ENCODE data around the gene FLOT1. TPM values are rescaled to one million over a fixed set of nuclear protein-coding genes. Genes with fewer than 3 reads are reported as not detected.
"Not testable (repeated sequence)": the region's sequence is repeated elsewhere in the genome, so short reads cannot be mapped to it uniquely, and the experiment has no call there.

Gene FLOT1
- total RNA-seq, 2 donors from 2014 or later = 219 to 319 TPM

- DNase-seq (ENCODE audit: low spot score) (no peak), ATAC-seq (no peak)
- peak overlapping the region; percentile 91 to 98 for H3K27ac Mint-ChIP-seq
- peak overlapping the region; percentile 92 for H3K4me3 Mint-ChIP-seq
- H3K4me1 Mint-ChIP-seq (ENCODE audit: low read depth in 2 of 2) = peaks cover 58 to 63% of the 10 kb centered on the region in 2 donors
- no peaks in the 10 kb centered on the region for H3K27me3 Mint-ChIP-seq
- H3K9me3 Mint-ChIP-seq = no peaks in the 10 kb centered on the region
- peaks cover 57% of the 10 kb centered on the region for H3K36me3 Mint-ChIP-seq
Measured at GRCh38 chr6:30719356-30719755, 23.1 kb downstream of the FLOT1 start.

GRCh38 chr6:30717845-30718720 is 24.4 kb downstream of the FLOT1 start:
- H3K4me3 Mint-ChIP-seq = peak overlapping the region; percentile 92
- not testable (repeated sequence) for H3K9me3 Mint-ChIP-seq; H3K27me3 Mint-ChIP-seq; ATAC-seq; DNase-seq (ENCODE audit: low spot score)
- H3K27ac Mint-ChIP-seq = peak overlapping the region; percentile 98 to 100
- peaks cover 51 to 56% of the 10 kb centered on the region in 2 donors for H3K4me1 Mint-ChIP-seq (ENCODE audit: low read depth in 2 of 2)
- H3K36me3 Mint-ChIP-seq = peaks cover 51% of the 10 kb centered on the region

- Mint-ChIP-seq H3K36me3 (peaks cover 44% of the 10 kb centered on the region), H3K9me3 (no peaks in the 10 kb centered on the region), H3K4me3 (peak within 1 kb of the TSS; percentile 92), H3K27ac (peak within 1 kb of the TSS; percentile 98 to 100), H3K27me3 (no peaks in the 10 kb centered on the region), H3K4me1 (ENCODE audit: low read depth in 2 of 2) (peaks cover 52 to 56% of the 10 kb centered on the region in 2 donors)
- peak; percentile 88 to 90 for ATAC-seq
- peak; percentile 99 for DNase-seq (ENCODE audit: low spot score)
Measured at GRCh38 chr6:30717129-30717844, 25.2 kb downstream of the FLOT1 start, which contains the start of gene MDC1. TSS of gene MDC1 (minus strand) at chr6:30717281. CDS start at chr6:30715175, 2,106 bp downstream.

- Mint-ChIP-seq H3K4me3 (peak overlapping the region; percentile 92), H3K4me1 (ENCODE audit: low read depth in 2 of 2) (peaks cover 56 to 57% of the 10 kb centered on the region in 2 donors), H3K9me3 (no peaks in the 10 kb centered on the region), H3K36me3 (peaks cover 42% of the 10 kb centered on the region), H3K27me3 (no peaks in the 10 kb centered on the region), H3K27ac (peak overlapping the region; percentile 98 to 100)
- ATAC-seq = no peak
- no peak for DNase-seq (ENCODE audit: low spot score)
Measured at GRCh38 chr6:30716879-30717128, 25.7 kb downstream of the FLOT1 start.

- no peak for ATAC-seq
- peaks cover 30% of the 10 kb centered on the region for H3K36me3 Mint-ChIP-seq
- H3K27me3 Mint-ChIP-seq = no peaks in the 10 kb centered on the region
- H3K9me3 Mint-ChIP-seq = no peaks in the 10 kb centered on the region
- DNase-seq (ENCODE audit: low spot score) = no peak
- H3K4me3 Mint-ChIP-seq = no peak overlapping the region
- H3K4me1 Mint-ChIP-seq (ENCODE audit: low read depth in 2 of 2) = peaks cover 52 to 53% of the 10 kb centered on the region in 2 donors
- peak overlapping the region; percentile 98 to 100 for H3K27ac Mint-ChIP-seq
Measured at GRCh38 chr6:30714263-30714662, 28.2 kb downstream of the FLOT1 start.

GRCh38 chr6:30712441-30712945 is 30.0 kb downstream of the FLOT1 start:
- H3K36me3 Mint-ChIP-seq = peaks cover 37% of the 10 kb centered on the region
- H3K4me1 Mint-ChIP-seq (ENCODE audit: low read depth in 2 of 2) = peaks cover 46 to 47% of the 10 kb centered on the region in 2 donors
- H3K9me3 Mint-ChIP-seq = no peaks in the 10 kb centered on the region
- ATAC-seq (no peak), DNase-seq (ENCODE audit: low spot score) (no peak)
- H3K4me3 Mint-ChIP-seq = peak overlapping the region; percentile 64
- H3K27me3 Mint-ChIP-seq = no peaks in the 10 kb centered on the region
- peak overlapping the region; percentile 72 to 84 for H3K27ac Mint-ChIP-seq

- ATAC-seq (peak; percentile 78 to 79), DNase-seq (ENCODE audit: low spot score) (no peak)
- Mint-ChIP-seq H3K4me3 (peak overlapping the region; percentile 64), H3K27ac (peak overlapping the region; percentile 72 to 84), H3K4me1 (ENCODE audit: low read depth in 2 of 2) (peaks cover 41 to 42% of the 10 kb centered on the region in 2 donors), H3K9me3 (no peaks in the 10 kb centered on the region), H3K27me3 (no peaks in the 10 kb centered on the region), H3K36me3 (peaks cover 41% of the 10 kb centered on the region)
Measured at GRCh38 chr6:30711758-30712380, 30.6 kb downstream of the FLOT1 start.

- H3K4me1 Mint-ChIP-seq (ENCODE audit: low read depth in 2 of 2) = peaks cover 22 to 28% of the 10 kb centered on the region in 2 donors
- H3K4me3 Mint-ChIP-seq = no peak overlapping the region
- peaks cover 34% of the 10 kb centered on the region for H3K36me3 Mint-ChIP-seq
Measured at GRCh38 chr6:30709101-30709868, 33.2 kb downstream of the FLOT1 start.

GRCh38 chr6:30707281-30707850 is 35.1 kb downstream of the FLOT1 start:
- H3K4me1 Mint-ChIP-seq (ENCODE audit: low read depth in 2 of 2) = peaks cover 14 to 16% of the 10 kb centered on the region in 2 donors
- H3K4me3 Mint-ChIP-seq = no peak overlapping the region
- no peak for DNase-seq (ENCODE audit: low spot score)
- H3K36me3 Mint-ChIP-seq = peaks cover 36% of the 10 kb centered on the region
- no peak overlapping the region for H3K27ac Mint-ChIP-seq
- H3K9me3 Mint-ChIP-seq = no peaks in the 10 kb centered on the region
- no peak for ATAC-seq
- no peaks in the 10 kb centered on the region for H3K27me3 Mint-ChIP-seq

More at GRCh38 chr6:30709101-30709868, 33.2 kb downstream of the FLOT1 start:
- H3K9me3 Mint-ChIP-seq = no peaks in the 10 kb centered on the region
- ATAC-seq (no peak), DNase-seq (ENCODE audit: low spot score) (no peak)
- H3K27me3 Mint-ChIP-seq = no peaks in the 10 kb centered on the region
- no peak overlapping the region for H3K27ac Mint-ChIP-seq

GRCh38 chr6:30705620-30706019 is 36.9 kb downstream of the FLOT1 start:
- Mint-ChIP-seq H3K4me3 (no peak overlapping the region), H3K36me3 (peaks cover 35% of the 10 kb centered on the region), H3K4me1 (ENCODE audit: low read depth in 2 of 2) (peaks cover under 1 to 4% of the 10 kb centered on the region in 2 donors), H3K27me3 (no peaks in the 10 kb centered on the region), H3K9me3 (no peaks in the 10 kb centered on the region), H3K27ac (no peak overlapping the region)
- DNase-seq (ENCODE audit: low spot score) = no peak
- ATAC-seq = no peak

GRCh38 chr6:30703821-30704220 is 38.7 kb downstream of the FLOT1 start:
- no peaks in the 10 kb centered on the region for H3K9me3 Mint-ChIP-seq
- H3K27ac Mint-ChIP-seq = peak overlapping the region in 1 of 2 donors; percentile 47
- H3K4me1 Mint-ChIP-seq (ENCODE audit: low read depth in 2 of 2) = peaks cover 0 to 4% of the 10 kb centered on the region in 2 donors
- DNase-seq (ENCODE audit: low spot score) (no peak), ATAC-seq (no peak)
- H3K4me3 Mint-ChIP-seq = no peak overlapping the region
- H3K36me3 Mint-ChIP-seq = peaks cover 35% of the 10 kb centered on the region
- no peaks in the 10 kb centered on the region for H3K27me3 Mint-ChIP-seq

- H3K4me3 Mint-ChIP-seq = no peak overlapping the region
- H3K27me3 Mint-ChIP-seq = no peaks in the 10 kb centered on the region
- no peaks in the 10 kb centered on the region for H3K9me3 Mint-ChIP-seq
- peaks cover 0 to 4% of the 10 kb centered on the region in 2 donors for H3K4me1 Mint-ChIP-seq (ENCODE audit: low read depth in 2 of 2)
- no peak for DNase-seq (ENCODE audit: low spot score)
- H3K27ac Mint-ChIP-seq = no peak overlapping the region
- H3K36me3 Mint-ChIP-seq = peaks cover 32% of the 10 kb centered on the region
- no peak for ATAC-seq
Measured at GRCh38 chr6:30703011-30703410, 39.5 kb downstream of the FLOT1 start.

- peaks cover 0 to 4% of the 10 kb centered on the region in 2 donors for H3K4me1 Mint-ChIP-seq (ENCODE audit: low read depth in 2 of 2)
- no peak overlapping the region for H3K27ac Mint-ChIP-seq
- H3K4me3 Mint-ChIP-seq = no peak overlapping the region
- H3K9me3 Mint-ChIP-seq = no peaks in the 10 kb centered on the region
- no peak for DNase-seq (ENCODE audit: low spot score)
- H3K36me3 Mint-ChIP-seq = peaks cover 18% of the 10 kb centered on the region
- ATAC-seq = no peak
- H3K27me3 Mint-ChIP-seq = no peaks in the 10 kb centered on the region
Measured at GRCh38 chr6:30700340-30700739, 42.1 kb downstream of the FLOT1 start.
